GM12891 (cell line): ENCODE measurements around the gene VPS51.

Experiments
- DNase-seq: peaks from one replicate; pipeline ENCODE4 v3.0.0; 2011; ENCODE audit warnings: low spot score; ENCODE audit not compliant: insufficient read length
- FAIRE-seq: peaks from 2 replicates; lab custom pipeline; 2011; peaks lifted over from hg19 to GRCh38; lab: Jason Lieb, UNC
- PAX5 ChIP-seq: IDR thresholded peaks from 2 replicates; pipeline ENCODE4 v1.6.1; 2011; ENCODE audit warnings: low read length, moderate library complexity, mild to moderate bottlenecking; ENCODE audit not compliant: insufficient read depth, severe bottlenecking
- POLR2A ChIP-seq: IDR thresholded peaks from 2 replicates; pipeline ENCODE4 v1.6.1; 2011; ENCODE audit warnings: low read depth, low read length, control low read depth
- POLR2AphosphoS5 ChIP-seq: IDR thresholded peaks from 2 replicates; pipeline ENCODE4 v1.6.1; 2011; ENCODE audit warnings: low read depth, low read length, control low read depth
- POU2F2 ChIP-seq: IDR thresholded peaks from 2 replicates; pipeline ENCODE4 v1.6.1; 2011; ENCODE audit warnings: low read depth, mild to moderate bottlenecking, control low read depth, low read length, moderate library complexity
- SPI1 ChIP-seq: IDR thresholded peaks from 2 replicates; pipeline ENCODE4 v1.6.1; 2011; ENCODE audit warnings: low read depth, low read length, control low read depth
- TAF1 ChIP-seq: IDR thresholded peaks from 2 replicates; pipeline ENCODE4 v1.6.1; 2011; ENCODE audit warnings: low read depth, low read length, control low read depth

The VPS51 gene

DNA sequence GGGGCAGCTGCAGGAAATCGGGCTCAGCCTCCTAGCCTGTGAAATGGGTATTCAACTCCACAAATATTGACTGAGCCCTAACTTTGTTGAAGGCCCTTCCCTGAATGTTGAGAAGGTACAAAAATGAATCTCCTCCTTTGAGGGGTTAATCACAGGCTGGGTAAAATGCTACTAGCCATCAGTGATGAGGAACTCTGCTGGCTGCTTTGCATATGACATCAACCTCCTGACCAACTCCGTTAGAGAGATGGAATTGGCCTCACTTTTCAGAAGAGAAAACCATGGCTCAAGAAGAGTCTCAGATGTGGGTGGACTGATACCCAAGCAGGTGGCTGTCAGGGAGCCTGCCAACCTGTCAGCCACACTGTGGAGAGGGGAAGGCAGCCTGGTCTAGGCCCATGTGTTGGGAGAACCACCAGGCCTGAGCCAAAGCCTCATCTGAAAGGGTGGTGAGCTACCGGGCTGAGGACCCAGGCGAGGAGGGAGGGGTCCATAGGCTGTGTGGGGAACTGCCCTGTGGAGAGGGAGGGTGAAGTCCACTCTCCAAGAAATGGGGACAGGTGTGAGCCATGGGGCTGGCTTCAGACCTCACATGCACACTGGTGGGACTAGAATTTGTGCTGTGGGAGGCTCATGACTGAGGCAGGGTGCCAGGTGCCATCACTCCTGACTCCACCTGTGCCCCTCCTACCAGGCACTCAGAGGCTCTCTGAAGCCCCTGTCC, 23.9 kb upstream of the VPS51 start:
- DNase-seq = no peak
- TF ChIP-seq POU2F2 (peak; percentile 93; the same call in 1 of the 2 replicates), TAF1 (no peak), SPI1 (peak; percentile 37)
- FAIRE-seq = peak; percentile 69

- no peak for FAIRE-seq
- DNase-seq = no peak
- TF ChIP-seq POLR2AphosphoS5 (no peak), TAF1 (no peak)
Observed at GRCh38 chr11:65072631-65072966, 23.4 kb upstream of the VPS51 start.

DNA sequence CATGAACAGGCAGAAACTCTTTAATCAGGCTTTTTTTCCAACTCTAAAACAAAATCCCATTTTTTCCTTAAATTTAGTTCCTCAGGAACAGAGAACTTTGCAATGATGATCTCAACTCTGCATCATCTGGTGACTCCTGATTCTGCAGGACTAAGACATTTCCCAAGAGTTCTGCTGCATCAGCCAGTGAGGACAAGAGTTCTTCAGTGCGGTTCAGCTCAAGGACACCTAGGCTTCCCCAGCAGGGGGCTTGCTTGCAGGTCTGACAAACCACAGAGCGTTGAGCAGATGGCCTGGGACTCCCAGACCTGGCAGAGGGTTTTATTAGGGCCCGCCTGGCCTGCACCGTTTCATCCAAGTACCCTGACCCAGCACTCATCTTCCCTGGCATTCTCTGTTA, 18.6 kb upstream of the VPS51 start:
- FAIRE-seq (no peak), DNase-seq (no peak)
- no peak for TF ChIP-seq POU2F2
- TF ChIP-seq SPI1 = no peak
- TF ChIP-seq POLR2A = no peak
- no peak for TF ChIP-seq TAF1
- no peak for TF ChIP-seq PAX5
- no peak for TF ChIP-seq POLR2AphosphoS5

DNA sequence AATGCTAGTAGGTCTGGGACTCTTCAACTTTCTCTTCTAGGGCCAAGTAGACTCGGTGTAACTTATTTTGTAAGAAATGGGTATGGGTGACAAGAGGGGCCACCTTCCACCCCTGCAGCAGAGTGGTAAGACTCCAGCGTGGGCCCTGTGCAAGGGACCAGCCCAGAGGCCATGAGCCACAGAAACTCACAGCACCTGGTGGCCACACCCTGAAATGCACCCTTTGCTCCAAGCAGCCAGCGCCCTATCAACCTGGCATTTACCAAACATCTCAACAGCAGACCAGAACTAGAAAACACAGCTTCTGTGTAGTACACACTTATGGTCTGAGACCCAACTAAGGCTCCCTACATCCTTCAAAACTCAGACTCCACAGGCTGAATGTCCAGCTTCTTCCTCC, 17.9 kb upstream of the VPS51 start:
- peak; percentile 90 for FAIRE-seq
- no peak for TF ChIP-seq SPI1
- peak; percentile 45; the same call in 1 of the 2 replicates for TF ChIP-seq POLR2A
- peak; percentile 64 for DNase-seq

DNA sequence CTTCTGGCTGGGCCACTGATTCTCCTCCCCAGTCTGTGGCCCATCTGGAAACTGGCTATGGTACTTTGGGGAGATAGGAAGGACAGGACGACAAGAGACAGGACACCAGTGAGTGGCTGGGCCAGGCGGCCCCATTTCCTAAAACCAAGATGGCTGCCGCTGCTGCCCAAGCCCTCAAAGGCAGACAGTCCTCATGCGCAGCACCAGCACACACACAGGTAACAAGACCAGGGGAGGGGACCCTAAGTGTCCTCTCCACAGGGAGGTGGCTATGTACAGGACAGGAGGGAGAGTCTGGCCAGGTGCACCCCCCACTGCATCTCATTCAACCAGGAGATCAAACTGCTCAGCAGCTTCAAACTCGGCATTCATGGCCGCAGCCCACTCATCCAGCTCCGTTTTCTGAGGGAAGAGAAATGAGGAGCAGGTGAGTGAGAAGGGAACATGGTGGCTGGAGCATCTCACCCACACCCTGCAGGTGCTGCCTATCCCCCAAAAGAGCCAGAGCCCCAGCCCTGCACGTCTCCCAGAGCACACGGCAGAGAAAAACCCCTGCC, 17.1 kb upstream of the VPS51 start:
- TF ChIP-seq POLR2A (no peak), PAX5 (no peak), SPI1 (no peak), POLR2AphosphoS5 (no peak), TAF1 (no peak), POU2F2 (no peak)
- no peak for DNase-seq
- no peak for FAIRE-seq

DNA sequence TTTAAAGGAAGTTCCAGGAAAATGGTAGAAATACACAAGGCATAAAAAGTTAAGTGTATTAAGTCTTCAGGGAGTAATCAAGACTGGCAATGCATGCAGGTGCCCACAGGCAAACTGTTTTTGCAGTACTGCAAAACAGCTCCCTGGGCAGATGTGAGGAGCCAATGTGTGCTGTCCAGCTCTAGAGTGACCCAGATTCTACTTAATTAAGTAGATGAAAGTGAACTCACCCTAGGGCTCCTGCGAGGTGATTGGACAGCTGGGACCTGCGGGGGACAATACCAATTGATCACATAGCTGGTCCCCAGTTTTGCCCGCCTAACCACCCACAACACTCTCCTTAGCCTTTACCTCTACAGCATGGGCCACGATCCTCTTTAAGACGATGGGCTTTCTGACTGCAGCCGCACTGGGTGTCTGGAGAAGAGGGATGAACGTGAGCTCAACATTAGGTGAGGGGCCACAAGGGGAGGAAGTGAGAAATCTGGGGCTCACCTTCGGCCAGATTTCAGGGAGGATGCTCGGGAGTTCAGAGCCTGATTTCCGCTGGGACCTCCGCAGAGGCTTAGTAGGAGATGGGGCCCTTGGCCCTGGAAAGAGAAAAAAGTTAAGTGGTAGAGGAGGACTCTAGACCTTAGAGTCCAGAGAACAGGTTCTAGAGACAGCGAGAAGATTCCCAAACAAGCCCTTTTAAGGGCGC, 12.7 kb upstream of the VPS51 start:
- FAIRE-seq = peak; percentile 20
- no peak for DNase-seq
- TF ChIP-seq SPI1 (no peak), POLR2AphosphoS5 (no peak), POU2F2 (no peak), POLR2A (no peak), PAX5 (no peak), TAF1 (no peak)

- FAIRE-seq (peak; percentile 99), DNase-seq (peak; percentile 98)
- TF ChIP-seq TAF1 = peak; percentile 48
- TF ChIP-seq POLR2AphosphoS5 = peak; percentile 85
- TF ChIP-seq POLR2A = peak; percentile 69; the same call in 1 of the 2 replicates
- peak; percentile 58 for TF ChIP-seq POU2F2
- TF ChIP-seq SPI1 = no peak
- TF ChIP-seq PAX5 = no peak
Observed at GRCh38 chr11:65083834-65084597, 12.0 kb upstream of the VPS51 start, which contains the start of the genes CDCA5 and ZFPL1. TSS of gene CDCA5 (minus strand) at chr11:65084040. CDS start at chr11:65083978, 62 bp downstream. TSS of gene ZFPL1 (plus strand) at chr11:65084222. CDS start at chr11:65084699, 477 bp downstream.

DNA sequence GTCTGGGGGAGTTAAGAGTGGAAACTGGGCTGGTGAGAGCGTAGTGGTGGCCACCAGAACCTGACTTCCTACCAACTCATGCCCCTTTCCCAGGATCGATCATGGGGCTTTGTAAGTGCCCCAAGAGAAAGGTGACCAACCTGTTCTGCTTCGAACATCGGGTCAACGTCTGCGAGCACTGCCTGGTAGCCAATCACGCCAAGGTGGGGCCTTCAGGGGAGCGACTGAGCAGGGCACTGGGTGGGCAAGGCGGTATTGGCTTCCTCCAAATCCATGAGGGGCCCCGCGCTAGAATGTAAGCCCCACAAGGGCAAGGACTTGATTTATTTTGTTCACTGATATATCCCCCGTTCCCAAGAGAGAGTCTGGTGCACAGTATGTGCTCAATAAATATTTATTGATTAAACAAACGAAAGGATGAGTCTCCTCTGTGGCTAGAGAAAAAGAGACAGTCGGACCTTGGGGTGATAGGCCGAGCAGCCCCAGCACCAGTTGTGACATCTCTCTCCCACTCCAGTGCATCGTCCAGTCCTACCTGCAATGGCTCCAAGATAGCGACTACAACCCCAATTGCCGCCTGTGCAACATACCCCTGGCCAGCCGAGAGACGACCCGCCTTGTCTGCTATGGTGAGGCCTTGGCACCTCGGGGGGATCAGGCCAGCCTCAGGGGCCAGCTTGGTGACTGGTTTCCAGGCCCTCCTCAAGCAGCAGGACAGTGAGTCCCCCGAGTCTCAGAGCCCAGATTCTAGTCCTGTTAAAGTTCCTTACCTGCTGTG, 11.2 kb upstream of the VPS51 start:
- DNase-seq (no peak), FAIRE-seq (peak; percentile 68)
- TF ChIP-seq POU2F2 (no peak), POLR2A (no peak), POLR2AphosphoS5 (no peak), TAF1 (no peak), SPI1 (no peak), PAX5 (no peak)

- peak; percentile 5 for FAIRE-seq
- TF ChIP-seq POLR2A (no peak), POU2F2 (no peak), PAX5 (no peak), TAF1 (no peak), POLR2AphosphoS5 (no peak), SPI1 (no peak)
- no peak for DNase-seq
Observed at GRCh38 chr11:65085446-65085845, 10.6 kb upstream of the VPS51 start.
